Measurements from ENCODE around the gene IGFL2. TPM values are rescaled to one million over a fixed set of nuclear protein-coding genes. Genes with fewer than 3 reads are reported as not detected.

IGFL2 gene
- total RNA-seq, 4 donors from 2014 or later, result not detected

- H3K4me1 ChIP-seq, result no peaks in the 10 kb centered on the region
- H3K27me3 ChIP-seq, result no peaks in the 10 kb centered on the region
- no peak for DNase-seq
- TF ChIP-seq POLR2A (IDR thresholded peaks at IDR 0.05) (no peak), CTCF (IDR thresholded peaks at IDR 0.05) (no peak)
- no peak overlapping the region for H3K27ac ChIP-seq
- no peaks in the 10 kb centered on the region for H3K36me3 ChIP-seq
- H3K4me3 ChIP-seq (replicated peaks in 1 of 3), result no peak overlapping the region
- intact Hi-C loops (cut with DNase I), result no loop called here
- H3K9me3 ChIP-seq, result no peaks in the 10 kb centered on the region
- 83 to 87% methylated on average over 3 of the region's 3 CpGs for WGBS, 2 donors
Observed at GRCh38 chr19:46118136-46118535, 29.9 kb upstream of the IGFL2 start.

GRCh38 chr19:46124638-46125115 lies 23.4 kb upstream of the IGFL2 start, which contains the start of gene IGFL3:
TSS of gene IGFL3 (minus strand) at chr19:46124688. CDS start at chr19:46124649, 39 bp downstream.
- Histone ChIP-seq H3K4me1 (no peaks in the 10 kb centered on the region), H3K4me3 (replicated peaks in 1 of 3) (no peak within 1 kb of the TSS), H3K9me3 (no peaks in the 10 kb centered on the region), H3K27ac (no peak within 1 kb of the TSS), H3K36me3 (no peaks in the 10 kb centered on the region), H3K27me3 (no peaks in the 10 kb centered on the region)
- intact Hi-C loops (cut with DNase I), result no loop called here
- 82 to 89% methylated on average over 5 of the region's 5 CpGs for WGBS, 2 donors
- no peak for DNase-seq
- TF ChIP-seq CTCF (IDR thresholded peaks at IDR 0.05) (no peak), POLR2A (IDR thresholded peaks at IDR 0.05) (no peak)

- no peaks in the 10 kb centered on the region for H3K36me3 ChIP-seq
- 77 to 80% methylated on average over 4 of the region's 4 CpGs for WGBS, 2 donors
- H3K4me3 ChIP-seq (replicated peaks in 1 of 3), result no peak overlapping the region
- DNase-seq, result no peak
- H3K4me1 ChIP-seq, result no peaks in the 10 kb centered on the region
- TF ChIP-seq CTCF (IDR thresholded peaks at IDR 0.05), result no peak
- intact Hi-C loops (cut with DNase I), result no loop called here
- H3K27me3 ChIP-seq, result no peaks in the 10 kb centered on the region
- H3K9me3 ChIP-seq, result no peaks in the 10 kb centered on the region
- no peak overlapping the region for H3K27ac ChIP-seq
Observed at GRCh38 chr19:46125447-46125846, 22.6 kb upstream of the IGFL2 start.

- Histone ChIP-seq H3K4me1 (no peaks in the 10 kb centered on the region), H3K36me3 (no peaks in the 10 kb centered on the region), H3K27me3 (no peaks in the 10 kb centered on the region), H3K27ac (no peak overlapping the region), H3K9me3 (no peaks in the 10 kb centered on the region), H3K4me3 (replicated peaks in 1 of 3) (no peak overlapping the region)
- TF ChIP-seq POLR2A (IDR thresholded peaks at IDR 0.05) (no peak), CTCF (IDR thresholded peaks at IDR 0.05) (no peak)
- DNase-seq, result no peak
- intact Hi-C loops (cut with DNase I), result no loop called here
- WGBS, 2 donors, result 91 to 93% methylated on average over 2 of the region's 2 CpGs
Observed at GRCh38 chr19:46126086-46126580, 21.9 kb upstream of the IGFL2 start.

- no peaks in the 10 kb centered on the region for H3K36me3 ChIP-seq
- intact Hi-C loops (cut with DNase I), result no loop called here
- no peak for DNase-seq
Observed at GRCh38 chr19:46131485-46132143, 16.4 kb upstream of the IGFL2 start.

More at GRCh38 chr19:46131485-46132143, 16.4 kb upstream of the IGFL2 start:
- TF ChIP-seq POLR2A (IDR thresholded peaks at IDR 0.05), result no peak
- TF ChIP-seq CTCF (IDR thresholded peaks at IDR 0.05), result no peak
- 70 to 71% methylated on average over 10 of the region's 10 CpGs for WGBS, 2 donors
- Histone ChIP-seq H3K27me3 (no peaks in the 10 kb centered on the region), H3K9me3 (no peaks in the 10 kb centered on the region), H3K27ac (no peak overlapping the region), H3K4me1 (peaks cover 7 to 10% of the 10 kb centered on the region in 2 donors), H3K4me3 (replicated peaks in 1 of 3) (no peak overlapping the region)
